K562 (cell line): ENCODE results near the gene PDPK1. TPM values are rescaled to one million over a fixed set of nuclear protein-coding genes. Genes with fewer than 3 reads are reported as not detected.

ENCODE experiments used
- ATAC-seq: fragments of 200-7000 bp; cut with Tn5 transposase; 3 replicates; pipeline ENCODE4 v1.9.1; 2020; ENCODE audit warnings: moderate library complexity
- BruUV-seq: library from RNA; stranded (reverse); fragments of 400-500 nt; replicated peaks from 2 replicates; lab custom pipeline; 2021; lab: Mats Ljungman, UMichigan
- CTCF ChIA-PET: fragments of 300-600 bp; formaldehyde crosslinking; extraction: SDS; loops from one replicate; lab custom pipeline; 2021; ENCODE audit warnings: low intra/inter-chr PET ratio; lab: Yijun Ruan, JAX
- POLR2A ChIA-PET: fragments of 300-600, 350-650 bp; sonication (Branson Sonifier 250); formaldehyde crosslinking; extraction: SDS; loops from one replicate; lab custom pipeline; 2021; ENCODE audit warnings: antibody characterized with exemption, inconsistent platforms; lab: Yijun Ruan, JAX
- DNase-seq, 4 experiments: peaks; one replicate each; pipeline versions ENCODE4 v3.0.0 to v3.0.0-alpha.2; 2011 to 2018; ENCODE audit warnings: low spot score in 3 of 4, mixed read lengths in 3 of 4; ENCODE audit errors: extremely low read depth in 1 of 4
- FAIRE-seq: peaks from 2 replicates; lab custom pipeline; 2011; peaks lifted over from hg19 to GRCh38; lab: Jason Lieb, UNC
- H2AFZ ChIP-seq: 2 replicates; pipeline ENCODE4 v1.6.0; 2011; ENCODE audit warnings: low read depth, low read length, control low read depth, inconsistent platforms
- H3K27ac ChIP-seq: fragments of 200-600 bp; 3 replicates; pipeline ENCODE4 v1.8.0; 2011; ENCODE audit warnings: low read depth, mild to moderate bottlenecking, control low read depth, inconsistent platforms, low read length, moderate library complexity, mixed read lengths; ENCODE audit errors: extremely low read depth
- H3K27me3 ChIP-seq, 2 experiments: fragments of 300-600 bp in 1 of 2; 2 replicates in 1 of 2; 3 replicates in 1 of 2; pipeline versions ENCODE4 v1.6.0 to v1.8.0; 2011; ENCODE audit warnings: inconsistent platforms in 2 of 2, low read length in 2 of 2, mild to moderate bottlenecking in 1 of 2, mixed read lengths in 1 of 2, moderate library complexity in 1 of 2; ENCODE audit not compliant: control insufficient read depth in 2 of 2, insufficient read depth in 2 of 2
- H3K36me3 ChIP-seq: fragments of 300-600 bp; 3 replicates; pipeline ENCODE4 v1.8.0; 2011; ENCODE audit warnings: mild to moderate bottlenecking, low read length, inconsistent platforms; ENCODE audit not compliant: control insufficient read depth, insufficient read depth
- H3K4me1 ChIP-seq, 2 experiments: fragments of 200-600 bp in 1 of 2; replicated peaks in 1 of 2; 2 replicates in 1 of 2; 3 replicates in 1 of 2; pipeline versions ENCODE4 v1.5.1 to v1.8.0; 2011; ENCODE audit warnings: inconsistent platforms in 2 of 2, low read length in 2 of 2, mild to moderate bottlenecking in 1 of 2, mixed read lengths in 1 of 2, moderate library complexity in 1 of 2; ENCODE audit not compliant: control insufficient read depth in 2 of 2, insufficient read depth in 2 of 2
- H3K4me2 ChIP-seq: 2 replicates; pipeline ENCODE4 v1.6.1; 2011; ENCODE audit warnings: low read length, control low read depth, inconsistent platforms, mixed read lengths; ENCODE audit not compliant: insufficient read depth
- H3K4me3 ChIP-seq: fragments of 200-600 bp; sonication (generic), shearing (Covaris generic); 2 replicates; pipeline ENCODE4 v1.5.1; 2016; ENCODE audit warnings: control low read depth, inconsistent platforms
- H3K79me2 ChIP-seq: fragments of 200-600 bp; 3 replicates; pipeline ENCODE4 v1.8.0; 2011; ENCODE audit warnings: low read length, inconsistent platforms; ENCODE audit not compliant: control insufficient read depth, insufficient read depth
- H3K9ac ChIP-seq, 2 experiments: 2 replicates each; pipeline versions ENCODE4 v1.6.0 to v1.6.1; 2011; ENCODE audit warnings: low read depth in 2 of 2, low read length in 2 of 2, control low read depth in 1 of 2, inconsistent platforms in 1 of 2, mild to moderate bottlenecking in 1 of 2, mixed read lengths in 1 of 2; ENCODE audit not compliant: insufficient read depth in 1 of 2
- H3K9me1 ChIP-seq: one replicate; pipeline ENCODE4 v1.6.0; 2011; ENCODE audit warnings: inconsistent platforms, mild to moderate bottlenecking, low read length, moderate library complexity; ENCODE audit not compliant: control insufficient read depth, insufficient read depth
- H3K9me3 ChIP-seq: replicated peaks from 2 replicates; pipeline ENCODE4 v1.5.1; 2011; ENCODE audit warnings: low read depth, low read length, inconsistent platforms; ENCODE audit not compliant: control insufficient read depth, insufficient read depth
- H4K20me1 ChIP-seq: replicated peaks from 2 replicates; pipeline ENCODE4 v1.6.1; 2011; ENCODE audit warnings: low read length, inconsistent platforms, mixed read lengths; ENCODE audit not compliant: control insufficient read depth, insufficient read depth
- BCL6 ChIP-seq: fragments of 250-450 bp; sonication (Bioruptor Pico); IDR thresholded peaks from 2 replicates; pipeline ENCODE4 v1.4.0; 2020
- BRD4 ChIP-seq: fragments of 200-600 bp; sonication (generic); IDR thresholded peaks from 2 replicates; pipeline ENCODE4 v1.6.1; 2017; ENCODE audit warnings: inconsistent platforms
- EZH2 ChIP-seq: IDR thresholded peaks from 2 replicates; pipeline ENCODE4 v1.6.1; 2012; ENCODE audit warnings: low read depth, mild to moderate bottlenecking, inconsistent platforms, low read length, borderline replicate concordance
- FOXP1 ChIP-seq: sonication (generic); formaldehyde crosslinking; IDR thresholded peaks from 2 replicates; pipeline ENCODE4 v1.8.0; 2022; ENCODE audit warnings: mild to moderate bottlenecking, missing genetic modification reagents
- HDGF ChIP-seq: fragments of 450-650 bp; IDR thresholded peaks from 2 replicates; pipeline ENCODE4 v1.6.1; 2016
- HLTF ChIP-seq: fragments of 450-650 bp; IDR thresholded peaks from 2 replicates; pipeline ENCODE4 v1.6.1; 2016
- SMAD4 ChIP-seq: fragments of 250-450 bp; sonication (Bioruptor Pico); conservative IDR thresholded peaks from 2 replicates; pipeline ENCODE4 v1.8.0; 2021; ENCODE audit warnings: inconsistent platforms, mild to moderate bottlenecking, moderate library complexity
- TCFL5 ChIP-seq: fragments of 250-450 bp; sonication (Bioruptor Pico); conservative IDR thresholded peaks from 2 replicates; pipeline ENCODE4 v1.6.1; 2021; ENCODE audit warnings: mild to moderate bottlenecking, moderate library complexity, matching md5 sums
- ZBTB7A ChIP-seq: IDR thresholded peaks from 2 replicates; pipeline ENCODE4 v1.6.1; 2011; ENCODE audit warnings: low read depth, mild to moderate bottlenecking, low read length, moderate library complexity, borderline replicate concordance; ENCODE audit not compliant: control insufficient read depth
- ZFX ChIP-seq: sonication (generic); formaldehyde crosslinking; IDR thresholded peaks from 2 replicates; pipeline ENCODE4 v1.8.0; 2022; ENCODE audit warnings: mild to moderate bottlenecking, missing genetic modification reagents, moderate library complexity
- ZNF121 ChIP-seq: sonication (generic); formaldehyde crosslinking; conservative IDR thresholded peaks from 2 replicates; pipeline ENCODE4 v1.8.0; 2022; ENCODE audit warnings: missing genetic modification reagents
- ZNF449 ChIP-seq: fragments of 250-450 bp; sonication (Bioruptor Pico); IDR thresholded peaks from 2 replicates; pipeline ENCODE4 v1.8.0; 2022; ENCODE audit warnings: moderate library complexity, mild to moderate bottlenecking, inconsistent platforms
- WGBS: fragments of 100-300 bp; shearing (Covaris generic); methylation state at CpG from one replicate; pipeline ENCODE4 v1.1.6; 2016; ENCODE audit warnings: low coverage, mixed read lengths; ENCODE audit not compliant: insufficient coverage; ENCODE audit errors: missing lambda C conversion rate; 5-methylcytosine and 5-hydroxymethylcytosine counted together
- in situ Hi-C: fragments of 300-500 bp; cut with MboI; formaldehyde crosslinking; loops from 4 replicates; pipeline ENCODE4 v1.15.0; 2018; ENCODE audit warnings: inconsistent platforms, mixed read lengths
- intact Hi-C: fragments of 100-400 bp; cut with micrococcal nuclease; formaldehyde crosslinking; loops from 2 replicates; pipeline ENCODE4 v1.14.2; 2022
- polyA plus RNA-seq, 8 experiments: library from polyadenylated mRNA; depleted of rRNA in 4 of 8; stranded (reverse) in 5 of 8; unstranded in 3 of 8; fragments of >200 nt; fragmentation: Nextera tagmentation in 2 of 8; fragmentation: Illumina TruSeq in 1 of 8; extraction: Ambion mirVana in 2 of 8; extraction: Trizol in 1 of 8; gene quantifications; 2 replicates each; pipeline versions ENCODE4 v1.2.1 to v1.2.3, GENCODE V29; 2011 to 2014; ENCODE audit warnings: inconsistent platforms in 1 of 8, missing spikeins in 1 of 8
- total RNA-seq, 7 experiments: library from RNA; depleted of rRNA in 6 of 7; stranded (reverse); fragments of >200 nt in 6 of 7; fragmentation: Illumina TruSeq in 2 of 7; extraction: Trizol in 2 of 7; gene quantifications; 2 replicates each; pipeline versions ENCODE4 v1.2.1 to v1.2.3, GENCODE V29; 2011 to 2021; ENCODE audit warnings: low replicate concordance in 1 of 7
- TF ChIP-seq, protein P1 (sequence below): fragments of 250-450 bp; sonication (Bioruptor Pico); IDR thresholded peaks from 2 replicates; pipeline ENCODE4 v1.4.0; 2020; ENCODE audit warnings: mild to moderate bottlenecking, moderate library complexity
- TF ChIP-seq, protein P2 (sequence below): IDR thresholded peaks from 2 replicates; pipeline ENCODE4 v1.6.1; 2011; ENCODE audit warnings: borderline replicate concordance, low read depth, mild to moderate bottlenecking, moderate library complexity, low read length; ENCODE audit not compliant: insufficient read depth, poor library complexity, severe bottlenecking
- TF ChIP-seq, protein P3 (sequence below): sonication (generic); formaldehyde crosslinking; IDR thresholded peaks from 2 replicates; pipeline ENCODE4 v1.8.1; 2023; ENCODE audit warnings: mild to moderate bottlenecking, missing genetic modification reagents, moderate library complexity

Gene PDPK1
- total and polyA plus RNA-seq, 9 of the 15 experiments (the other 6 are each of a cell fraction or from before 2014, with no cell fraction given), result 4.0 to 37.2 (median 18.7) TPM

GRCh38 chr16:2495041-2495440, 42.8 kb upstream of the PDPK1 start:
- 91% methylated on average over 5 of the region's 5 CpGs for WGBS
- TF ChIP-seq ZBTB7A (no peak), HLTF (no peak), BRD4 (no peak), ZNF449 (CRISPR knock-in tag) (no peak), TCFL5 (CRISPR knock-in tag) (no peak), SMAD4 (CRISPR knock-in tag) (no peak), BCL6 (no peak), ZFX (no peak), ZNF121 (CRISPR knock-in tag) (no peak), EZH2 (no peak), FOXP1 (no peak), HDGF (no peak)
- TF ChIP-seq, protein P1, sequence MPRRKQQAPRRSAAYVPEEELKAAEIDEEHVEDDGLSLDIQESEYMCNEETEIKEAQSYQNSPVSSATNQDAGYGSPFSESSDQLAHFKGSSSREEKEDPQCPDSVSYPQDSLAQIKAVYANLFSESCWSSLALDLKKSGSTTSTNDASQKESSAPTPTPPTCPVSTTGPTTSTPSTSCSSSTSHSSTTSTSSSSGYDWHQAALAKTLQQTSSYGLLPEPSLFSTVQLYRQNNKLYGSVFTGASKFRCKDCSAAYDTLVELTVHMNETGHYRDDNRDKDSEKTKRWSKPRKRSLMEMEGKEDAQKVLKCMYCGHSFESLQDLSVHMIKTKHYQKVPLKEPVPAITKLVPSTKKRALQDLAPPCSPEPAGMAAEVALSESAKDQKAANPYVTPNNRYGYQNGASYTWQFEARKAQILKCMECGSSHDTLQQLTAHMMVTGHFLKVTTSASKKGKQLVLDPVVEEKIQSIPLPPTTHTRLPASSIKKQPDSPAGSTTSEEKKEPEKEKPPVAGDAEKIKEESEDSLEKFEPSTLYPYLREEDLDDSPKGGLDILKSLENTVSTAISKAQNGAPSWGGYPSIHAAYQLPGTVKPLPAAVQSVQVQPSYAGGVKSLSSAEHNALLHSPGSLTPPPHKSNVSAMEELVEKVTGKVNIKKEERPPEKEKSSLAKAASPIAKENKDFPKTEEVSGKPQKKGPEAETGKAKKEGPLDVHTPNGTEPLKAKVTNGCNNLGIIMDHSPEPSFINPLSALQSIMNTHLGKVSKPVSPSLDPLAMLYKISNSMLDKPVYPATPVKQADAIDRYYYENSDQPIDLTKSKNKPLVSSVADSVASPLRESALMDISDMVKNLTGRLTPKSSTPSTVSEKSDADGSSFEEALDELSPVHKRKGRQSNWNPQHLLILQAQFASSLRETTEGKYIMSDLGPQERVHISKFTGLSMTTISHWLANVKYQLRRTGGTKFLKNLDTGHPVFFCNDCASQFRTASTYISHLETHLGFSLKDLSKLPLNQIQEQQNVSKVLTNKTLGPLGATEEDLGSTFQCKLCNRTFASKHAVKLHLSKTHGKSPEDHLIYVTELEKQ (CRISPR knock-in tag), result no peak
- TF ChIP-seq, protein P2, sequence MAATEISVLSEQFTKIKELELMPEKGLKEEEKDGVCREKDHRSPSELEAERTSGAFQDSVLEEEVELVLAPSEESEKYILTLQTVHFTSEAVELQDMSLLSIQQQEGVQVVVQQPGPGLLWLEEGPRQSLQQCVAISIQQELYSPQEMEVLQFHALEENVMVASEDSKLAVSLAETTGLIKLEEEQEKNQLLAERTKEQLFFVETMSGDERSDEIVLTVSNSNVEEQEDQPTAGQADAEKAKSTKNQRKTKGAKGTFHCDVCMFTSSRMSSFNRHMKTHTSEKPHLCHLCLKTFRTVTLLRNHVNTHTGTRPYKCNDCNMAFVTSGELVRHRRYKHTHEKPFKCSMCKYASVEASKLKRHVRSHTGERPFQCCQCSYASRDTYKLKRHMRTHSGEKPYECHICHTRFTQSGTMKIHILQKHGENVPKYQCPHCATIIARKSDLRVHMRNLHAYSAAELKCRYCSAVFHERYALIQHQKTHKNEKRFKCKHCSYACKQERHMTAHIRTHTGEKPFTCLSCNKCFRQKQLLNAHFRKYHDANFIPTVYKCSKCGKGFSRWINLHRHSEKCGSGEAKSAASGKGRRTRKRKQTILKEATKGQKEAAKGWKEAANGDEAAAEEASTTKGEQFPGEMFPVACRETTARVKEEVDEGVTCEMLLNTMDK, result no peak
- TF ChIP-seq, protein P3, sequence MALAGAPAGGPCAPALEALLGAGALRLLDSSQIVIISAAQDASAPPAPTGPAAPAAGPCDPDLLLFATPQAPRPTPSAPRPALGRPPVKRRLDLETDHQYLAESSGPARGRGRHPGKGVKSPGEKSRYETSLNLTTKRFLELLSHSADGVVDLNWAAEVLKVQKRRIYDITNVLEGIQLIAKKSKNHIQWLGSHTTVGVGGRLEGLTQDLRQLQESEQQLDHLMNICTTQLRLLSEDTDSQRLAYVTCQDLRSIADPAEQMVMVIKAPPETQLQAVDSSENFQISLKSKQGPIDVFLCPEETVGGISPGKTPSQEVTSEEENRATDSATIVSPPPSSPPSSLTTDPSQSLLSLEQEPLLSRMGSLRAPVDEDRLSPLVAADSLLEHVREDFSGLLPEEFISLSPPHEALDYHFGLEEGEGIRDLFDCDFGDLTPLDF (CRISPR knock-in tag), result no peak

More at GRCh38 chr16:2495041-2495440, 42.8 kb upstream of the PDPK1 start:
- H3K9me3 ChIP-seq, result no peaks in the 10 kb centered on the region
- peak overlapping the region in 1 of 2 experiments; percentile 72; a peak in 1 of 4 replicates for H3K9ac ChIP-seq
- DNase-seq (no peak), FAIRE-seq (no peak), ATAC-seq (no peak)
- peaks cover 24% of the 10 kb centered on the region for H3K79me2 ChIP-seq
- H3K36me3 ChIP-seq, result peaks cover 51% of the 10 kb centered on the region; the same call in 2 of the 3 replicates
- BruUV-seq, result no TSS peak
- ChIA-PET POLR2A (interaction anchor here (0.6 to 2.3 kb wide), 2 partner anchors 10 to 52 kb away, joined by 3 to 7 read pairs; no protein-coding TSS in a partner anchor), CTCF (no interaction called here)
- in situ Hi-C loops (no loop called here), intact Hi-C loops (loop anchor here (5.0 kb wide), 1 partner anchor 298 kb away; the partner anchor contains the start of gene CASKIN1)
- H3K27ac ChIP-seq, result no peak overlapping the region
- peaks cover 6% of the 10 kb centered on the region for H4K20me1 ChIP-seq
- H3K4me1 ChIP-seq, result peaks cover 17 to 51% of the 10 kb centered on the region in 2 experiments; a peak in 4 of 5 replicates
- no peaks in the 10 kb centered on the region for H3K9me1 ChIP-seq
- no peak overlapping the region for H3K4me3 ChIP-seq
- no peak overlapping the region for H2AFZ ChIP-seq
- no peaks in the 10 kb centered on the region for H3K27me3 ChIP-seq
- H3K4me2 ChIP-seq, result no peak overlapping the region
